Stimulated activated CD8-positive, alpha-beta memory T cell treated with anti-CD3 and anti-CD28 coated beads, Interleukin-15, amount 100 ng/mL, for 4 hours (primary cell): ENCODE data around the gene FUT4.
"Not testable (repeated sequence)": the region's sequence is repeated elsewhere in the genome, so short reads cannot be mapped to it uniquely, and the experiment has no call there.

Experiments
- DNase-seq, 2 donors: peaks; one replicate each; pipeline ENCODE4 v3.0.0-alpha.2; 2020; ENCODE audit warnings: low read depth in 2 of 2

The FUT4 gene

GRCh38 chr11:94533696-94534630, 9.8 kb upstream of the FUT4 start:
- DNase-seq, result no peak

GRCh38 chr11:94536386-94536785, 7.3 kb upstream of the FUT4 start:
- no peak for DNase-seq

- no peak for DNase-seq
These were observed 6.6 kb upstream of the FUT4 start for GRCh38 chr11:94537031-94537600.

GRCh38 chr11:94539420-94539819, 4.3 kb upstream of the FUT4 start:
- no peak for DNase-seq

- no peak for DNase-seq
These were observed 1.0 kb downstream of the FUT4 start for GRCh38 chr11:94544646-94545263.

GRCh38 chr11:94545264-94546161, 1.8 kb downstream of the FUT4 start:
- DNase-seq, result no peak

GRCh38 chr11:94546162-94546470, 2.4 kb downstream of the FUT4 start:
- DNase-seq, result no peak

GRCh38 chr11:94546886-94547285, 3.2 kb downstream of the FUT4 start:
- DNase-seq, result no peak

GRCh38 chr11:94549146-94549545, 5.4 kb downstream of the FUT4 start:
- no peak for DNase-seq

- DNase-seq, result no peak
These were observed 6.8 kb downstream of the FUT4 start for GRCh38 chr11:94550513-94550912.

GRCh38 chr11:94553938-94554337, 10.2 kb downstream of the FUT4 start:
- DNase-seq, result no peak

- not testable (repeated sequence) for DNase-seq
These were observed 12.1 kb downstream of the FUT4 start for GRCh38 chr11:94555752-94556329.

GRCh38 chr11:94557421-94557820, 13.7 kb downstream of the FUT4 start:
- no peak for DNase-seq

- DNase-seq, result no peak
These were observed 14.3 kb downstream of the FUT4 start for GRCh38 chr11:94557992-94558391.

- no peak for DNase-seq
These were observed 14.7 kb downstream of the FUT4 start for GRCh38 chr11:94558468-94558867.

- no peak for DNase-seq
These were observed 15.2 kb downstream of the FUT4 start for GRCh38 chr11:94558932-94559331.

- DNase-seq, result no peak
These were observed 15.6 kb downstream of the FUT4 start for GRCh38 chr11:94559361-94559760.

GRCh38 chr11:94560834-94561233, 17.1 kb downstream of the FUT4 start:
- DNase-seq, result no peak

- DNase-seq, result no peak
These were observed 19.6 kb downstream of the FUT4 start for GRCh38 chr11:94563176-94563847.

GRCh38 chr11:94563848-94564467, 20.2 kb downstream of the FUT4 start:
- DNase-seq, result no peak
